ENCODE data around the gene PEX10.

The PEX10 gene

GRCh38 chr1:2449636-2450454, 37.5 kb upstream of the PEX10 start:
- H3K9ac ChIP-seq (ENCODE audit: low read depth, low read length), result no peak overlapping the region
- no peak overlapping the region for H3K4me3 ChIP-seq (ENCODE audit: low read depth, low read length)
- H3K27me3 ChIP-seq (ENCODE audit: control insufficient read depth, insufficient read depth, low read length), result peaks cover 1% of the 10 kb centered on the region
- H3K9me3 ChIP-seq (ENCODE audit: control insufficient read depth, insufficient read depth, low read length), result no peaks in the 10 kb centered on the region
- H3K4me1 ChIP-seq (ENCODE audit: control insufficient read depth, insufficient read depth, low read length), result no peaks in the 10 kb centered on the region
- no peaks in the 10 kb centered on the region for H3K36me3 ChIP-seq (ENCODE audit: control insufficient read depth, insufficient read depth, low read length)

GRCh38 chr1:2448098-2448445, 35.7 kb upstream of the PEX10 start:
- H3K4me3 ChIP-seq (ENCODE audit: low read depth, low read length), result no peak overlapping the region
- H3K36me3 ChIP-seq (ENCODE audit: control insufficient read depth, insufficient read depth, low read length), result no peaks in the 10 kb centered on the region
- no peaks in the 10 kb centered on the region for H3K4me1 ChIP-seq (ENCODE audit: control insufficient read depth, insufficient read depth, low read length)
- H3K9ac ChIP-seq (ENCODE audit: low read depth, low read length), result peak overlapping the region; percentile 24
- H3K27me3 ChIP-seq (ENCODE audit: control insufficient read depth, insufficient read depth, low read length), result peaks cover 10% of the 10 kb centered on the region
- no peaks in the 10 kb centered on the region for H3K9me3 ChIP-seq (ENCODE audit: control insufficient read depth, insufficient read depth, low read length)

- H3K27me3 ChIP-seq (ENCODE audit: control insufficient read depth, insufficient read depth, low read length), result peaks cover 16% of the 10 kb centered on the region
- no peaks in the 10 kb centered on the region for H3K36me3 ChIP-seq (ENCODE audit: control insufficient read depth, insufficient read depth, low read length)
- H3K4me3 ChIP-seq (ENCODE audit: low read depth, low read length), result no peak overlapping the region
- H3K4me1 ChIP-seq (ENCODE audit: control insufficient read depth, insufficient read depth, low read length), result no peaks in the 10 kb centered on the region
- H3K9me3 ChIP-seq (ENCODE audit: control insufficient read depth, insufficient read depth, low read length), result no peaks in the 10 kb centered on the region
- H3K9ac ChIP-seq (ENCODE audit: low read depth, low read length), result peak overlapping the region; percentile 24
Observed at GRCh38 chr1:2447276-2448097, 35.1 kb upstream of the PEX10 start.

- Histone ChIP-seq H3K36me3 (ENCODE audit: control insufficient read depth, insufficient read depth, low read length) (no peaks in the 10 kb centered on the region), H3K9me3 (ENCODE audit: control insufficient read depth, insufficient read depth, low read length) (no peaks in the 10 kb centered on the region), H3K4me1 (ENCODE audit: control insufficient read depth, insufficient read depth, low read length) (no peaks in the 10 kb centered on the region), H3K27me3 (ENCODE audit: control insufficient read depth, insufficient read depth, low read length) (peaks cover 20% of the 10 kb centered on the region), H3K4me3 (ENCODE audit: low read depth, low read length) (no peak overlapping the region), H3K9ac (ENCODE audit: low read depth, low read length) (no peak overlapping the region)
Observed at GRCh38 chr1:2446861-2447260, 34.5 kb upstream of the PEX10 start.

- H3K9ac ChIP-seq (ENCODE audit: low read depth, low read length), result no peak overlapping the region
- H3K27me3 ChIP-seq (ENCODE audit: control insufficient read depth, insufficient read depth, low read length), result peaks cover 20% of the 10 kb centered on the region
- H3K4me1 ChIP-seq (ENCODE audit: control insufficient read depth, insufficient read depth, low read length), result no peaks in the 10 kb centered on the region
- no peak overlapping the region for H3K4me3 ChIP-seq (ENCODE audit: low read depth, low read length)
- H3K9me3 ChIP-seq (ENCODE audit: control insufficient read depth, insufficient read depth, low read length), result no peaks in the 10 kb centered on the region
- H3K36me3 ChIP-seq (ENCODE audit: control insufficient read depth, insufficient read depth, low read length), result no peaks in the 10 kb centered on the region
Observed at GRCh38 chr1:2446394-2446793, 34.0 kb upstream of the PEX10 start.

GRCh38 chr1:2445823-2446215, 33.5 kb upstream of the PEX10 start:
- Histone ChIP-seq H3K36me3 (ENCODE audit: control insufficient read depth, insufficient read depth, low read length) (no peaks in the 10 kb centered on the region), H3K9ac (ENCODE audit: low read depth, low read length) (no peak overlapping the region), H3K4me3 (ENCODE audit: low read depth, low read length) (no peak overlapping the region), H3K4me1 (ENCODE audit: control insufficient read depth, insufficient read depth, low read length) (no peaks in the 10 kb centered on the region), H3K27me3 (ENCODE audit: control insufficient read depth, insufficient read depth, low read length) (peaks cover 20% of the 10 kb centered on the region), H3K9me3 (ENCODE audit: control insufficient read depth, insufficient read depth, low read length) (no peaks in the 10 kb centered on the region)

GRCh38 chr1:2445162-2445822, 32.9 kb upstream of the PEX10 start:
- Histone ChIP-seq H3K9ac (ENCODE audit: low read depth, low read length) (no peak overlapping the region), H3K4me3 (ENCODE audit: low read depth, low read length) (no peak overlapping the region), H3K4me1 (ENCODE audit: control insufficient read depth, insufficient read depth, low read length) (no peaks in the 10 kb centered on the region), H3K27me3 (ENCODE audit: control insufficient read depth, insufficient read depth, low read length) (peaks cover 20% of the 10 kb centered on the region), H3K36me3 (ENCODE audit: control insufficient read depth, insufficient read depth, low read length) (no peaks in the 10 kb centered on the region), H3K9me3 (ENCODE audit: control insufficient read depth, insufficient read depth, low read length) (no peaks in the 10 kb centered on the region)

- peaks cover 20% of the 10 kb centered on the region for H3K27me3 ChIP-seq (ENCODE audit: control insufficient read depth, insufficient read depth, low read length)
- no peak overlapping the region for H3K4me3 ChIP-seq (ENCODE audit: low read depth, low read length)
- no peaks in the 10 kb centered on the region for H3K36me3 ChIP-seq (ENCODE audit: control insufficient read depth, insufficient read depth, low read length)
- no peak overlapping the region for H3K9ac ChIP-seq (ENCODE audit: low read depth, low read length)
- H3K9me3 ChIP-seq (ENCODE audit: control insufficient read depth, insufficient read depth, low read length), result no peaks in the 10 kb centered on the region
- H3K4me1 ChIP-seq (ENCODE audit: control insufficient read depth, insufficient read depth, low read length), result no peaks in the 10 kb centered on the region
Observed at GRCh38 chr1:2444138-2444591, 31.8 kb upstream of the PEX10 start.

GRCh38 chr1:2443277-2444137, 31.1 kb upstream of the PEX10 start:
- no peak overlapping the region for H3K9ac ChIP-seq (ENCODE audit: low read depth, low read length)
- H3K4me1 ChIP-seq (ENCODE audit: control insufficient read depth, insufficient read depth, low read length), result no peaks in the 10 kb centered on the region
- H3K4me3 ChIP-seq (ENCODE audit: low read depth, low read length), result peak overlapping the region; percentile 13
- peaks cover 20% of the 10 kb centered on the region for H3K27me3 ChIP-seq (ENCODE audit: control insufficient read depth, insufficient read depth, low read length)
- no peaks in the 10 kb centered on the region for H3K36me3 ChIP-seq (ENCODE audit: control insufficient read depth, insufficient read depth, low read length)
- no peaks in the 10 kb centered on the region for H3K9me3 ChIP-seq (ENCODE audit: control insufficient read depth, insufficient read depth, low read length)

- Histone ChIP-seq H3K9ac (ENCODE audit: low read depth, low read length) (no peak overlapping the region), H3K9me3 (ENCODE audit: control insufficient read depth, insufficient read depth, low read length) (no peaks in the 10 kb centered on the region), H3K27me3 (ENCODE audit: control insufficient read depth, insufficient read depth, low read length) (peaks cover 20% of the 10 kb centered on the region), H3K4me3 (ENCODE audit: low read depth, low read length) (peak overlapping the region; percentile 13), H3K4me1 (ENCODE audit: control insufficient read depth, insufficient read depth, low read length) (no peaks in the 10 kb centered on the region), H3K36me3 (ENCODE audit: control insufficient read depth, insufficient read depth, low read length) (no peaks in the 10 kb centered on the region)
Observed at GRCh38 chr1:2442661-2443060, 30.3 kb upstream of the PEX10 start.

- Histone ChIP-seq H3K9ac (ENCODE audit: low read depth, low read length) (peak overlapping the region; percentile 24), H3K9me3 (ENCODE audit: control insufficient read depth, insufficient read depth, low read length) (no peaks in the 10 kb centered on the region), H3K36me3 (ENCODE audit: control insufficient read depth, insufficient read depth, low read length) (no peaks in the 10 kb centered on the region), H3K4me3 (ENCODE audit: low read depth, low read length) (no peak overlapping the region), H3K27me3 (ENCODE audit: control insufficient read depth, insufficient read depth, low read length) (peaks cover 20% of the 10 kb centered on the region), H3K4me1 (ENCODE audit: control insufficient read depth, insufficient read depth, low read length) (no peaks in the 10 kb centered on the region)
Observed at GRCh38 chr1:2441746-2442145, 29.4 kb upstream of the PEX10 start.
